ENCODE measurements around the gene CADM4.

Gene CADM4

GRCh38 chr19:43575156-43575950, 64.3 kb downstream of the CADM4 start, which contains the start of the genes PINLYP and XRCC1:
Gene PINLYP, plus strand, starts transcription at chr19:43575801. Its CDS starts 1,391 bp downstream, at chr19:43577192.
Gene XRCC1, minus strand, starts transcription at chr19:43575527. Its CDS starts 69 bp downstream, at chr19:43575458.
- peaks cover 43% of the 10 kb centered on the region for H3K4me1 Mint-ChIP-seq

GRCh38 chr19:43574424-43575155, 65.1 kb downstream of the CADM4 start:
- Mint-ChIP-seq H3K9me3 (no peaks in the 10 kb centered on the region), H3K27me3 (no peaks in the 10 kb centered on the region), H3K4me3 (peak overlapping the region; percentile 96), H3K36me3 (peaks cover 15% of the 10 kb centered on the region), H3K27ac (peak overlapping the region; percentile 98), H3K4me1 (peaks cover 44% of the 10 kb centered on the region)
- ATAC-seq, result no peak

More at GRCh38 chr19:43575156-43575950, 64.3 kb downstream of the CADM4 start, which contains the start of the genes PINLYP and XRCC1:
- Mint-ChIP-seq H3K27me3 (no peaks in the 10 kb centered on the region), H3K9me3 (no peaks in the 10 kb centered on the region), H3K36me3 (peaks cover 8% of the 10 kb centered on the region), H3K4me3 (peak within 1 kb of the TSS; percentile 96), H3K27ac (peak within 1 kb of the TSS; percentile 98)
- ATAC-seq, result peak; percentile 99

Data from stimulated activated memory B cell treated with anti-CD40 and anti-IgM and Interleukin-4, amounts not matched to agents 10 μg/mL and 1 μg/mL and 100 μg/mL, for 72 hours (primary cell).